Endothelial cell (in vitro differentiated cells): Measurements from ENCODE around the gene PPIL4. TPM values are rescaled to one million over a fixed set of nuclear protein-coding genes. Genes with fewer than 3 reads are reported as not detected.

Source experiments
- DNase-seq: peaks from one replicate; pipeline ENCODE4 v3.0.0; 2021; ENCODE audit warnings: low spot score
- H3K27ac Mint-ChIP-seq: one replicate; pipeline ENCODE4 v1.8.0; 2021; ENCODE audit warnings: mixed read lengths, inconsistent platforms; ENCODE audit not compliant: unreplicated experiment
- H3K27me3 Mint-ChIP-seq: one replicate; pipeline ENCODE4 v1.8.0; 2021; ENCODE audit warnings: mild to moderate bottlenecking, moderate library complexity, mixed read lengths, inconsistent platforms; ENCODE audit not compliant: unreplicated experiment
- H3K36me3 Mint-ChIP-seq: one replicate; pipeline ENCODE4 v1.8.0; 2021; ENCODE audit warnings: mild to moderate bottlenecking, low read depth, mixed read lengths, inconsistent platforms; ENCODE audit not compliant: unreplicated experiment
- H3K4me1 Mint-ChIP-seq: one replicate; pipeline ENCODE4 v1.8.0; 2021; ENCODE audit warnings: mild to moderate bottlenecking, mixed read lengths, inconsistent platforms; ENCODE audit not compliant: unreplicated experiment
- H3K4me3 Mint-ChIP-seq: one replicate; pipeline ENCODE4 v1.8.0; 2021; ENCODE audit warnings: mild to moderate bottlenecking, mixed read lengths, inconsistent platforms; ENCODE audit not compliant: unreplicated experiment
- H3K9me3 Mint-ChIP-seq: one replicate; pipeline ENCODE4 v1.8.0; 2021; ENCODE audit warnings: mixed read lengths, inconsistent platforms; ENCODE audit not compliant: unreplicated experiment
- CTCF ChIP-seq: fragments of 200-600 bp; sonication (generic); IDR thresholded peaks from one replicate; pipeline ENCODE4 v1.5.0; 2021; ENCODE audit warnings: antibody characterized with exemption; ENCODE audit not compliant: unreplicated experiment
- total RNA-seq: library from RNA; stranded (reverse); fragmentation: NEBNext Ultra II Directional; extraction: Animal tissue kit (Norgen Biotek cat#: 25700); gene quantifications from one replicate; pipeline ENCODE4 v1.2.1, GENCODE V29; 2021; ENCODE audit not compliant: unreplicated experiment

PPIL4 gene
- total RNA-seq, 1 donor from 2014 or later: 25.5 TPM

DNA sequence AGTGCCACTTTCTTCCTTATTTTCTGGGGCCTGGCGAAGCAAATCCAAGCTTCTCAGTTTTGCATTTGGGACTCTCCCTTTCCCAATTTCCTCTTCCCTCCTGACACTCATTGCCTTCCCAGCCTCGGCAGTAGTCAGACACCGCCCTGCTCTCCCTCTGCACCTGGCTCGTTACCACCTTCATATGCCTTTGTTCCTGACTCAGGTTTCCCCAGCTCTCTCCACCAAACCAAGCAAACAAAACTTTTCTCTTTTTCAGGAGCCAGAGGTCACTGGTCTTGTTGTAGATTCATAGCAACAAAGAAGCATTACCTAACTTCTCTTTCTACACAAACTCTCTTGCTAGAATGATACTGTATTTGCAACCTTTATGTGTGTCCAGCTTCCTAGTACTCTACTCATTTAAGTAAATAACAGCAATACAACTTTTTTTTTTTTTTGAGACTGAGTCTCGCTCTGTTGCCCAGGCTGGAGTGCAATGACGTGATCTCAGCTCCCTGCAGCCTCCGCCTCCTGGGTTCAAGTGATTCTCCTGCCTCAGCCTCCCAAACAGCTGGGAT lies 52.0 kb downstream of the PPIL4 start:
- no peaks in the 10 kb centered on the region for H3K27me3 Mint-ChIP-seq
- TF ChIP-seq CTCF: no peak
- no peak for DNase-seq
- no peaks in the 10 kb centered on the region for H3K36me3 Mint-ChIP-seq
- no peak overlapping the region for H3K4me3 Mint-ChIP-seq
- no peak overlapping the region for H3K27ac Mint-ChIP-seq
- peaks cover 3% of the 10 kb centered on the region for H3K4me1 Mint-ChIP-seq
- H3K9me3 Mint-ChIP-seq: no peaks in the 10 kb centered on the region

DNA sequence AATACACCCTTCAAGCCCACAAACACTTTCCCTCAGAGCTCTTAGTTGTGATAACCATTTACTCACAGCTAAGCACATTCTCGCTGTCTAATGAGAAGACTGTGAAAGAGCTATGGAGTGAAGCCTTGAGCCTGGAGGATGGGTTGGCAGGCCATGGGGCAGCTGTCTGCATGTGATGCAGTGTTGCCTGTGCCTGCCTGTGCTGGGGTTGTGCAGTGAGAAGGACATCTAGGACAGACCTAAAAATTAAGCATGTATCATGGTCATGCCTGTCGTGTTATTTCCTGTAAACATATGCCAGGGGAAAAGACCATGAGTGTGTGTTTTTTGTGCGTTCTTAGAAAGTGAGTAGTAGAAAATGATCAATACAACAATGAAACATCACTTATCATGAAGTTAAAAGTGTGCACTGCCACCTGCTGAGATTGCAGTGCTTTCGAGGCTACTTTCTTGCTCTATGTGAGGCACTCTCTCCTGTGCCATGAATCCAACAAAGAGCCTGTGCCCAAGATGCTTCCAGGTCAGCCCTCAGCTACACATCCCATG lies 53.0 kb downstream of the PPIL4 start:
- TF ChIP-seq CTCF: no peak
- Mint-ChIP-seq H3K36me3 (no peaks in the 10 kb centered on the region), H3K9me3 (no peaks in the 10 kb centered on the region), H3K4me1 (peaks cover 2% of the 10 kb centered on the region), H3K4me3 (no peak overlapping the region), H3K27ac (no peak overlapping the region), H3K27me3 (no peaks in the 10 kb centered on the region)
- DNase-seq: no peak

GRCh38 chr6:149489967-149490366 lies 55.9 kb downstream of the PPIL4 start:
- Mint-ChIP-seq H3K27me3 (peaks cover 3% of the 10 kb centered on the region), H3K4me3 (no peak overlapping the region), H3K4me1 (no peaks in the 10 kb centered on the region), H3K9me3 (no peaks in the 10 kb centered on the region), H3K36me3 (no peaks in the 10 kb centered on the region), H3K27ac (no peak overlapping the region)
- no peak for TF ChIP-seq CTCF
- no peak for DNase-seq

GRCh38 chr6:149488815-149489214 lies 57.0 kb downstream of the PPIL4 start:
- no peak for DNase-seq
- no peak overlapping the region for H3K4me3 Mint-ChIP-seq
- peaks cover 3% of the 10 kb centered on the region for H3K4me1 Mint-ChIP-seq
- no peak overlapping the region for H3K27ac Mint-ChIP-seq
- H3K27me3 Mint-ChIP-seq: peaks cover 4% of the 10 kb centered on the region
- TF ChIP-seq CTCF: no peak
- H3K36me3 Mint-ChIP-seq: no peaks in the 10 kb centered on the region
- no peaks in the 10 kb centered on the region for H3K9me3 Mint-ChIP-seq

- Mint-ChIP-seq H3K4me3 (no peak overlapping the region), H3K9me3 (no peaks in the 10 kb centered on the region), H3K4me1 (peaks cover 14% of the 10 kb centered on the region), H3K27me3 (peaks cover 4% of the 10 kb centered on the region), H3K27ac (no peak overlapping the region), H3K36me3 (no peaks in the 10 kb centered on the region)
- TF ChIP-seq CTCF: no peak
- no peak for DNase-seq
Measured at GRCh38 chr6:149487316-149487715, 58.5 kb downstream of the PPIL4 start.
